ENCODE data around the gene PLXNA4.

Gene PLXNA4

GRCh38 chr7:132561763-132562162 lies 14.5 kb downstream of the PLXNA4 start:
- no peak overlapping the region for H3K4me3 ChIP-seq (replicated peaks; ENCODE audit: insufficient read depth, low read length)
- TF ChIP-seq, protein P1, sequence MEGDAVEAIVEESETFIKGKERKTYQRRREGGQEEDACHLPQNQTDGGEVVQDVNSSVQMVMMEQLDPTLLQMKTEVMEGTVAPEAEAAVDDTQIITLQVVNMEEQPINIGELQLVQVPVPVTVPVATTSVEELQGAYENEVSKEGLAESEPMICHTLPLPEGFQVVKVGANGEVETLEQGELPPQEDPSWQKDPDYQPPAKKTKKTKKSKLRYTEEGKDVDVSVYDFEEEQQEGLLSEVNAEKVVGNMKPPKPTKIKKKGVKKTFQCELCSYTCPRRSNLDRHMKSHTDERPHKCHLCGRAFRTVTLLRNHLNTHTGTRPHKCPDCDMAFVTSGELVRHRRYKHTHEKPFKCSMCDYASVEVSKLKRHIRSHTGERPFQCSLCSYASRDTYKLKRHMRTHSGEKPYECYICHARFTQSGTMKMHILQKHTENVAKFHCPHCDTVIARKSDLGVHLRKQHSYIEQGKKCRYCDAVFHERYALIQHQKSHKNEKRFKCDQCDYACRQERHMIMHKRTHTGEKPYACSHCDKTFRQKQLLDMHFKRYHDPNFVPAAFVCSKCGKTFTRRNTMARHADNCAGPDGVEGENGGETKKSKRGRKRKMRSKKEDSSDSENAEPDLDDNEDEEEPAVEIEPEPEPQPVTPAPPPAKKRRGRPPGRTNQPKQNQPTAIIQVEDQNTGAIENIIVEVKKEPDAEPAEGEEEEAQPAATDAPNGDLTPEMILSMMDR (IDR thresholded peaks at IDR 0.05; ENCODE audit: insufficient read depth, low read length) = no peak
- no peak for TF ChIP-seq GABPA (IDR thresholded peaks at IDR 0.05; ENCODE audit: low read depth)
- no peak for TF ChIP-seq POLR2AphosphoS5 (IDR thresholded peaks at IDR 0.05; ENCODE audit: low read depth)
- no peak for TF ChIP-seq REST (IDR thresholded peaks at IDR 0.05; ENCODE audit: insufficient replicate concordance, low read depth)
- no peak for TF ChIP-seq SPI1 (IDR thresholded peaks at IDR 0.05; ENCODE audit: borderline replicate concordance, low read depth)
- no peak overlapping the region for H3K27ac ChIP-seq (replicated peaks)
- no peak for DNase-seq (ENCODE audit: low read depth in 1 of 2, low spot score in 1 of 2)
- no peaks in the 10 kb centered on the region for H3K27me3 ChIP-seq (ENCODE audit: insufficient read depth, poor library complexity, severe bottlenecking)

- no peak for DNase-seq (ENCODE audit: low read depth in 1 of 2, low spot score in 1 of 2)
- Histone ChIP-seq H3K4me3 (replicated peaks; ENCODE audit: insufficient read depth, low read length) (no peak overlapping the region), H3K27ac (replicated peaks) (no peak overlapping the region), H3K27me3 (ENCODE audit: insufficient read depth, poor library complexity, severe bottlenecking) (no peaks in the 10 kb centered on the region)
- TF ChIP-seq REST (IDR thresholded peaks at IDR 0.05; ENCODE audit: insufficient replicate concordance, low read depth) (no peak), POLR2AphosphoS5 (IDR thresholded peaks at IDR 0.05; ENCODE audit: low read depth) (no peak), GABPA (IDR thresholded peaks at IDR 0.05; ENCODE audit: low read depth) (no peak), SPI1 (IDR thresholded peaks at IDR 0.05; ENCODE audit: borderline replicate concordance, low read depth) (no peak)
- TF ChIP-seq, protein P1 (IDR thresholded peaks at IDR 0.05; ENCODE audit: insufficient read depth, low read length) = no peak
Measured at GRCh38 chr7:132560825-132561529, 15.3 kb downstream of the PLXNA4 start.

GRCh38 chr7:132560105-132560504 lies 16.2 kb downstream of the PLXNA4 start:
- Histone ChIP-seq H3K4me3 (replicated peaks; ENCODE audit: insufficient read depth, low read length) (no peak overlapping the region), H3K27ac (replicated peaks) (no peak overlapping the region), H3K27me3 (ENCODE audit: insufficient read depth, poor library complexity, severe bottlenecking) (no peaks in the 10 kb centered on the region)
- TF ChIP-seq SPI1 (IDR thresholded peaks at IDR 0.05; ENCODE audit: borderline replicate concordance, low read depth) (no peak), REST (IDR thresholded peaks at IDR 0.05; ENCODE audit: insufficient replicate concordance, low read depth) (no peak), GABPA (IDR thresholded peaks at IDR 0.05; ENCODE audit: low read depth) (no peak), POLR2AphosphoS5 (IDR thresholded peaks at IDR 0.05; ENCODE audit: low read depth) (no peak)
- TF ChIP-seq, protein P1 (IDR thresholded peaks at IDR 0.05; ENCODE audit: insufficient read depth, low read length) = no peak
- DNase-seq (ENCODE audit: low read depth in 1 of 2, low spot score in 1 of 2) = no peak
